DND-41 (cell line): Measurements from ENCODE around the gene VPS4B.

Source experiments
- EZH2 ChIP-seq: IDR thresholded peaks from 3 replicates; pipeline ENCODE4 v1.6.1; 2012; ENCODE audit warnings: borderline replicate concordance, low read depth, mild to moderate bottlenecking, moderate library complexity, low read length, inconsistent platforms; ENCODE audit not compliant: severe bottlenecking
- TF ChIP-seq, protein P1 (sequence below): IDR thresholded peaks from 2 replicates; pipeline ENCODE4 v1.5.1; 2012; ENCODE audit warnings: borderline replicate concordance, low read length, moderate library complexity, mild to moderate bottlenecking; ENCODE audit not compliant: poor library complexity, severe bottlenecking; ENCODE audit errors: extremely low read depth

DNA sequence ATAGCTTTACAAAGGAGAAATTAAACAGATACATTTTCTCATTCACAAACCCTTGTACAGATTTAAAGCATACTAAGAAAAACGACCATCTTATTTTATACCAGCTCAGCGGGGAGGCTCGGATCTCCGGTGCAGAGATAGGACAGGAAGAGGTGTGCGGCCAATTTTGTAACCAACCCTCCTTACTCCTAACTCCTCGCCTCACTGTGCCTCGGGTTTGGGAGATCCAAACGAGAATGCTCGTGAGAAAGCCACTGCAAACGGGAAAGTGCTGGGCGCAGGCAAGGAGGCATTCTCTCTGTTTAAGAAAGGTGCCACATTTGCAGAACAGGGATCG lies 56.4 kb downstream of the VPS4B start:
- no peak for TF ChIP-seq EZH2
- TF ChIP-seq, protein P1, sequence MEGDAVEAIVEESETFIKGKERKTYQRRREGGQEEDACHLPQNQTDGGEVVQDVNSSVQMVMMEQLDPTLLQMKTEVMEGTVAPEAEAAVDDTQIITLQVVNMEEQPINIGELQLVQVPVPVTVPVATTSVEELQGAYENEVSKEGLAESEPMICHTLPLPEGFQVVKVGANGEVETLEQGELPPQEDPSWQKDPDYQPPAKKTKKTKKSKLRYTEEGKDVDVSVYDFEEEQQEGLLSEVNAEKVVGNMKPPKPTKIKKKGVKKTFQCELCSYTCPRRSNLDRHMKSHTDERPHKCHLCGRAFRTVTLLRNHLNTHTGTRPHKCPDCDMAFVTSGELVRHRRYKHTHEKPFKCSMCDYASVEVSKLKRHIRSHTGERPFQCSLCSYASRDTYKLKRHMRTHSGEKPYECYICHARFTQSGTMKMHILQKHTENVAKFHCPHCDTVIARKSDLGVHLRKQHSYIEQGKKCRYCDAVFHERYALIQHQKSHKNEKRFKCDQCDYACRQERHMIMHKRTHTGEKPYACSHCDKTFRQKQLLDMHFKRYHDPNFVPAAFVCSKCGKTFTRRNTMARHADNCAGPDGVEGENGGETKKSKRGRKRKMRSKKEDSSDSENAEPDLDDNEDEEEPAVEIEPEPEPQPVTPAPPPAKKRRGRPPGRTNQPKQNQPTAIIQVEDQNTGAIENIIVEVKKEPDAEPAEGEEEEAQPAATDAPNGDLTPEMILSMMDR, result no peak
